ENCODE data around the gene TUBB8. TPM values are rescaled to one million over a fixed set of nuclear protein-coding genes. Genes with fewer than 3 reads are reported as not detected.

Gene TUBB8
- total and polyA plus RNA-seq, 9 of the 15 experiments (the other 6 are each of a cell fraction or from before 2014, with no cell fraction given), result 0.07 TPM; not detected in 8

GRCh38 chr10:48996-49395 is at the start of gene TUBB8 (continued):
- TF ChIP-seq, protein P1, sequence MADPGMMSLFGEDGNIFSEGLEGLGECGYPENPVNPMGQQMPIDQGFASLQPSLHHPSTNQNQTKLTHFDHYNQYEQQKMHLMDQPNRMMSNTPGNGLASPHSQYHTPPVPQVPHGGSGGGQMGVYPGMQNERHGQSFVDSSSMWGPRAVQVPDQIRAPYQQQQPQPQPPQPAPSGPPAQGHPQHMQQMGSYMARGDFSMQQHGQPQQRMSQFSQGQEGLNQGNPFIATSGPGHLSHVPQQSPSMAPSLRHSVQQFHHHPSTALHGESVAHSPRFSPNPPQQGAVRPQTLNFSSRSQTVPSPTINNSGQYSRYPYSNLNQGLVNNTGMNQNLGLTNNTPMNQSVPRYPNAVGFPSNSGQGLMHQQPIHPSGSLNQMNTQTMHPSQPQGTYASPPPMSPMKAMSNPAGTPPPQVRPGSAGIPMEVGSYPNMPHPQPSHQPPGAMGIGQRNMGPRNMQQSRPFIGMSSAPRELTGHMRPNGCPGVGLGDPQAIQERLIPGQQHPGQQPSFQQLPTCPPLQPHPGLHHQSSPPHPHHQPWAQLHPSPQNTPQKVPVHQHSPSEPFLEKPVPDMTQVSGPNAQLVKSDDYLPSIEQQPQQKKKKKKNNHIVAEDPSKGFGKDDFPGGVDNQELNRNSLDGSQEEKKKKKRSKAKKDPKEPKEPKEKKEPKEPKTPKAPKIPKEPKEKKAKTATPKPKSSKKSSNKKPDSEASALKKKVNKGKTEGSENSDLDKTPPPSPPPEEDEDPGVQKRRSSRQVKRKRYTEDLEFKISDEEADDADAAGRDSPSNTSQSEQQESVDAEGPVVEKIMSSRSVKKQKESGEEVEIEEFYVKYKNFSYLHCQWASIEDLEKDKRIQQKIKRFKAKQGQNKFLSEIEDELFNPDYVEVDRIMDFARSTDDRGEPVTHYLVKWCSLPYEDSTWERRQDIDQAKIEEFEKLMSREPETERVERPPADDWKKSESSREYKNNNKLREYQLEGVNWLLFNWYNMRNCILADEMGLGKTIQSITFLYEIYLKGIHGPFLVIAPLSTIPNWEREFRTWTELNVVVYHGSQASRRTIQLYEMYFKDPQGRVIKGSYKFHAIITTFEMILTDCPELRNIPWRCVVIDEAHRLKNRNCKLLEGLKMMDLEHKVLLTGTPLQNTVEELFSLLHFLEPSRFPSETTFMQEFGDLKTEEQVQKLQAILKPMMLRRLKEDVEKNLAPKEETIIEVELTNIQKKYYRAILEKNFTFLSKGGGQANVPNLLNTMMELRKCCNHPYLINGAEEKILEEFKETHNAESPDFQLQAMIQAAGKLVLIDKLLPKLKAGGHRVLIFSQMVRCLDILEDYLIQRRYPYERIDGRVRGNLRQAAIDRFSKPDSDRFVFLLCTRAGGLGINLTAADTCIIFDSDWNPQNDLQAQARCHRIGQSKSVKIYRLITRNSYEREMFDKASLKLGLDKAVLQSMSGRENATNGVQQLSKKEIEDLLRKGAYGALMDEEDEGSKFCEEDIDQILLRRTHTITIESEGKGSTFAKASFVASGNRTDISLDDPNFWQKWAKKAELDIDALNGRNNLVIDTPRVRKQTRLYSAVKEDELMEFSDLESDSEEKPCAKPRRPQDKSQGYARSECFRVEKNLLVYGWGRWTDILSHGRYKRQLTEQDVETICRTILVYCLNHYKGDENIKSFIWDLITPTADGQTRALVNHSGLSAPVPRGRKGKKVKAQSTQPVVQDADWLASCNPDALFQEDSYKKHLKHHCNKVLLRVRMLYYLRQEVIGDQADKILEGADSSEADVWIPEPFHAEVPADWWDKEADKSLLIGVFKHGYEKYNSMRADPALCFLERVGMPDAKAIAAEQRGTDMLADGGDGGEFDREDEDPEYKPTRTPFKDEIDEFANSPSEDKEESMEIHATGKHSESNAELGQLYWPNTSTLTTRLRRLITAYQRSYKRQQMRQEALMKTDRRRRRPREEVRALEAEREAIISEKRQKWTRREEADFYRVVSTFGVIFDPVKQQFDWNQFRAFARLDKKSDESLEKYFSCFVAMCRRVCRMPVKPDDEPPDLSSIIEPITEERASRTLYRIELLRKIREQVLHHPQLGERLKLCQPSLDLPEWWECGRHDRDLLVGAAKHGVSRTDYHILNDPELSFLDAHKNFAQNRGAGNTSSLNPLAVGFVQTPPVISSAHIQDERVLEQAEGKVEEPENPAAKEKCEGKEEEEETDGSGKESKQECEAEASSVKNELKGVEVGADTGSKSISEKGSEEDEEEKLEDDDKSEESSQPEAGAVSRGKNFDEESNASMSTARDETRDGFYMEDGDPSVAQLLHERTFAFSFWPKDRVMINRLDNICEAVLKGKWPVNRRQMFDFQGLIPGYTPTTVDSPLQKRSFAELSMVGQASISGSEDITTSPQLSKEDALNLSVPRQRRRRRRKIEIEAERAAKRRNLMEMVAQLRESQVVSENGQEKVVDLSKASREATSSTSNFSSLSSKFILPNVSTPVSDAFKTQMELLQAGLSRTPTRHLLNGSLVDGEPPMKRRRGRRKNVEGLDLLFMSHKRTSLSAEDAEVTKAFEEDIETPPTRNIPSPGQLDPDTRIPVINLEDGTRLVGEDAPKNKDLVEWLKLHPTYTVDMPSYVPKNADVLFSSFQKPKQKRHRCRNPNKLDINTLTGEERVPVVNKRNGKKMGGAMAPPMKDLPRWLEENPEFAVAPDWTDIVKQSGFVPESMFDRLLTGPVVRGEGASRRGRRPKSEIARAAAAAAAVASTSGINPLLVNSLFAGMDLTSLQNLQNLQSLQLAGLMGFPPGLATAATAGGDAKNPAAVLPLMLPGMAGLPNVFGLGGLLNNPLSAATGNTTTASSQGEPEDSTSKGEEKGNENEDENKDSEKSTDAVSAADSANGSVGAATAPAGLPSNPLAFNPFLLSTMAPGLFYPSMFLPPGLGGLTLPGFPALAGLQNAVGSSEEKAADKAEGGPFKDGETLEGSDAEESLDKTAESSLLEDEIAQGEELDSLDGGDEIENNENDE (IDR thresholded peaks at IDR 0.05; ENCODE audit: low read depth, low read length), result no peak
- no peak for TF ChIP-seq BCOR (IDR thresholded peaks at IDR 0.05)
- TF ChIP-seq ZC3H8 (IDR thresholded peaks at IDR 0.05), result no peak
